Osteoblast (primary cell): Measurements from ENCODE around the gene MYO3B. TPM values are rescaled to one million over a fixed set of nuclear protein-coding genes. Genes with fewer than 3 reads are reported as not detected.
A peak's percentile ranks its signal among the peaks of the same experiment; 100 is the strongest.

Experiments used
- DNase-seq: peaks from one replicate; pipeline ENCODE4 v3.0.0; 2011; ENCODE audit warnings: low spot score, mixed read lengths; ENCODE audit not compliant: insufficient read length; ENCODE audit errors: missing footprints
- H2AFZ ChIP-seq: 2 replicates; pipeline ENCODE4 v1.6.0; 2011; ENCODE audit warnings: mild to moderate bottlenecking, low read length
- H3K27ac ChIP-seq: 2 replicates; pipeline ENCODE4 v1.5.1; 2011; ENCODE audit warnings: mild to moderate bottlenecking, low read depth, low read length, moderate library complexity
- H3K27me3 ChIP-seq: 2 replicates; pipeline ENCODE4 v1.6.0; 2012; ENCODE audit warnings: mild to moderate bottlenecking, control low read depth, inconsistent platforms, low read length, moderate library complexity; ENCODE audit not compliant: insufficient read depth
- H3K36me3 ChIP-seq: 2 replicates; pipeline ENCODE4 v1.5.1; 2011; ENCODE audit warnings: mild to moderate bottlenecking, low read length, control low read depth, moderate library complexity; ENCODE audit not compliant: insufficient read depth
- H3K4me1 ChIP-seq: 2 replicates; pipeline ENCODE4 v1.5.1; 2011; ENCODE audit warnings: mild to moderate bottlenecking, low read length, control low read depth, moderate library complexity; ENCODE audit not compliant: insufficient read depth
- H3K4me2 ChIP-seq: 2 replicates; pipeline ENCODE4 v1.6.0; 2011; ENCODE audit warnings: mild to moderate bottlenecking, low read length; ENCODE audit not compliant: insufficient read depth
- H3K4me3 ChIP-seq: fragments of 200-600 bp; sonication (generic); 3 replicates; pipeline ENCODE4 v1.5.1; 2012; ENCODE audit warnings: mild to moderate bottlenecking, low read length, inconsistent platforms; ENCODE audit not compliant: insufficient read depth
- H3K79me2 ChIP-seq: 2 replicates; pipeline ENCODE4 v1.6.0; 2012; ENCODE audit warnings: mild to moderate bottlenecking, low read length, control low read depth, inconsistent platforms; ENCODE audit not compliant: insufficient read depth
- H3K9me3 ChIP-seq: 2 replicates; pipeline ENCODE4 v1.5.1; 2011; ENCODE audit warnings: low read depth, low read length, control low read depth
- H4K20me1 ChIP-seq: 2 replicates; pipeline ENCODE4 v1.6.0; 2012; ENCODE audit warnings: mild to moderate bottlenecking, low read length, control low read depth; ENCODE audit not compliant: insufficient read depth
- total RNA-seq: library from RNA; depleted of rRNA; stranded (reverse); fragments of >200 nt; gene quantifications from 2 replicates; pipeline ENCODE4 v1.2.3, GENCODE V29; 2012
- TF ChIP-seq, protein P1 (sequence below): IDR thresholded peaks from 2 replicates; pipeline ENCODE4 v1.5.1; 2011; ENCODE audit warnings: mild to moderate bottlenecking, low read depth, low read length, moderate library complexity; ENCODE audit errors: extremely low read depth

Gene MYO3B
- total RNA-seq, 1 donor = 0.36 TPM

DNA sequence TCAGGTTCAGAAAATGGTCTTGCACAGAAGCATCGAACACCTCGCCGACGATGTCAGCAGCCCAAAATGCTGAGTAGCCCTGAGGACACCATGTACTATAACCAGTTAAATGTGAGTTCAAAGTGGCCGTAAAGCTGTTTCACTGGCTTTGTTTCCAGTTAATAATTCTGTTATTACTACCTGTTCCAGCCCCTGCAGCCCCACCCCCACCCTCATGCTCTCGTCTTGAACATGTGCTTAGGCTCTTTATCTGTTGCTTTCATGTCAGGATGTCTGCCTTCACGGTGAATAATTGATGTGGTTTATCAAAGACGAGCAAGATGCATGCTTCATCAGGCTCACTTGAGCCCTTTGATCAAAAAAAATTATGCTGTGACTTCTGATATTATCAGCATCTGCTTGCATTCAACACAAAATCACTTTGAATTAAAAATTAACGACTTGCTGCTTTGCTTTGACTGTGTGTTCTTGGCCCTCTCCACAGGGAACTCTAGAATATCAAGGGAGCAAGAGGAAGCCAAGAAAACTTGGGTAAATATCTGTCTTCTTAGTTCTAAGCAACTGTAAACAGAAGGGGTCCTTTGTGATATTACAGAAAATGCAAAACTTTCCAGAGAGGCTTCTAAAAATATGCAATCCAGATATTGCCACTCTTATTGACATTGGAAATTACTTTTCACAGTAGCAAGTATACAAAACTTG is 473.8 kb downstream of the MYO3B start:
- TF ChIP-seq, protein P1, sequence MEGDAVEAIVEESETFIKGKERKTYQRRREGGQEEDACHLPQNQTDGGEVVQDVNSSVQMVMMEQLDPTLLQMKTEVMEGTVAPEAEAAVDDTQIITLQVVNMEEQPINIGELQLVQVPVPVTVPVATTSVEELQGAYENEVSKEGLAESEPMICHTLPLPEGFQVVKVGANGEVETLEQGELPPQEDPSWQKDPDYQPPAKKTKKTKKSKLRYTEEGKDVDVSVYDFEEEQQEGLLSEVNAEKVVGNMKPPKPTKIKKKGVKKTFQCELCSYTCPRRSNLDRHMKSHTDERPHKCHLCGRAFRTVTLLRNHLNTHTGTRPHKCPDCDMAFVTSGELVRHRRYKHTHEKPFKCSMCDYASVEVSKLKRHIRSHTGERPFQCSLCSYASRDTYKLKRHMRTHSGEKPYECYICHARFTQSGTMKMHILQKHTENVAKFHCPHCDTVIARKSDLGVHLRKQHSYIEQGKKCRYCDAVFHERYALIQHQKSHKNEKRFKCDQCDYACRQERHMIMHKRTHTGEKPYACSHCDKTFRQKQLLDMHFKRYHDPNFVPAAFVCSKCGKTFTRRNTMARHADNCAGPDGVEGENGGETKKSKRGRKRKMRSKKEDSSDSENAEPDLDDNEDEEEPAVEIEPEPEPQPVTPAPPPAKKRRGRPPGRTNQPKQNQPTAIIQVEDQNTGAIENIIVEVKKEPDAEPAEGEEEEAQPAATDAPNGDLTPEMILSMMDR = no peak
- no peak for DNase-seq
- Histone ChIP-seq H3K4me3 (no peak overlapping the region), H3K9me3 (no peaks in the 10 kb centered on the region), H3K79me2 (no peaks in the 10 kb centered on the region), H3K36me3 (no peaks in the 10 kb centered on the region), H3K4me2 (no peak overlapping the region), H3K4me1 (no peaks in the 10 kb centered on the region), H2AFZ (no peak overlapping the region), H4K20me1 (no peaks in the 10 kb centered on the region), H3K27me3 (no peaks in the 10 kb centered on the region), H3K27ac (no peak overlapping the region)

DNA sequence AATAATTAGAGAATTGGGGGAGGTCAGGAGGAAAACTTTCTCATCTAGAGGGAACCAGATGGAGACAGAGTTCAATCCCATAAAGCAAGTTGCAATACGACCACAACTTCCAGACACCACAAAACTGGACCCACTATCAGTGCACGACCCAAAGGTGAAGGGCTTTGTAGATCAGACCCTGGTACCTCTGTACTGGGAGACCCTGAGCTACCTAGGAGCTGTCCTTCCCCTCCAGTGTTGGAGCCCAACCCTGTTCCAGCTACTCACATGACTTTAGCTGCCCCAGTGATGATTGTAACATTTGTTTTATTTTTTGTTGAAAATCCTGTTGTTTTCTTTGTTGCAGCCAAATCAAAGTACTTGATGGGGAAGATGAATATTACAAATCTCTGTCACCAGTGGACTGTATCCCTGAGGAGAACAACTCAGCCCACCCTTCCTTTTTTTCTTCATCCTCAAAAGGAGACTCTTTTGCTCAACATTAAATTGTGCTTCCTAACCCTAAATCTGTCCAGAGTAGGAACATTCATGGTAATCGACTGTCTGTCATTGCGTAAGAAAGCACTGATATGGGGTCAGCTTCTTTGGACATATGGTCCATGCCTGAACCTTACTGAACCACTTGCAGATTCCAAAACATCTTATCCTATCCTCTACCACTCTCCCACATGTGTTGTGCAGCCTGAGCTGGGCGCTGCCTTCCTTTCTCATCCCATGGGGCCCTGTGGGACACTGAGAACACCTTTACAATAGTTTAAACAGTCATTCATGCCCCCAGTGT is 474.9 kb downstream of the MYO3B start:
- no peaks in the 10 kb centered on the region for H4K20me1 ChIP-seq
- no peak overlapping the region for H2AFZ ChIP-seq
- no peak overlapping the region for H3K4me2 ChIP-seq
- H3K27me3 ChIP-seq = no peaks in the 10 kb centered on the region
- TF ChIP-seq, protein P1 = no peak
- no peak overlapping the region for H3K27ac ChIP-seq
- no peaks in the 10 kb centered on the region for H3K36me3 ChIP-seq
- H3K4me3 ChIP-seq = no peak overlapping the region
- no peaks in the 10 kb centered on the region for H3K9me3 ChIP-seq
- DNase-seq = no peak
- no peaks in the 10 kb centered on the region for H3K79me2 ChIP-seq
- H3K4me1 ChIP-seq = no peaks in the 10 kb centered on the region

DNA sequence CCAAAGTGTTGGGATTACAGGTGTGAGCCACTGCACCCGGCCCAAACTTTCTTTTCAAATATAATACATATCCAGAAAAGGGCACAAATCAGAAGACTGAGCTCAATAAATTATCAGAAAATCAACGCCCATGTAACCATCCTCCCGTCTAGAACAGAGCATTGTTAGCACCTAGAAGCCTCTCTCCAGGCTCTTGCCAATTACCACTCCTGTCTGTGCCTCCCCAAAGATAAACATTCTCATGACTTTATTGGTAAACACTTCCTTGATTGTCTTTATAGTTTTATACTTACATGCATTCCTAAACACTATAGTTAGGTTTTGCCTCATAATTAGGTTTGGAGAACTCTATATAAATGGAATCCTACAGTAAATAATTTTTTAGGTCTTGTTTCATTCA is 478.7 kb downstream of the MYO3B start:
- TF ChIP-seq, protein P1 = no peak
- Histone ChIP-seq H2AFZ (no peak overlapping the region), H3K79me2 (no peaks in the 10 kb centered on the region), H3K27me3 (no peaks in the 10 kb centered on the region), H3K9me3 (no peaks in the 10 kb centered on the region), H3K4me3 (no peak overlapping the region), H3K4me1 (no peaks in the 10 kb centered on the region), H3K36me3 (no peaks in the 10 kb centered on the region), H3K27ac (no peak overlapping the region), H3K4me2 (no peak overlapping the region), H4K20me1 (no peaks in the 10 kb centered on the region)
- DNase-seq = peak; percentile 48

DNA sequence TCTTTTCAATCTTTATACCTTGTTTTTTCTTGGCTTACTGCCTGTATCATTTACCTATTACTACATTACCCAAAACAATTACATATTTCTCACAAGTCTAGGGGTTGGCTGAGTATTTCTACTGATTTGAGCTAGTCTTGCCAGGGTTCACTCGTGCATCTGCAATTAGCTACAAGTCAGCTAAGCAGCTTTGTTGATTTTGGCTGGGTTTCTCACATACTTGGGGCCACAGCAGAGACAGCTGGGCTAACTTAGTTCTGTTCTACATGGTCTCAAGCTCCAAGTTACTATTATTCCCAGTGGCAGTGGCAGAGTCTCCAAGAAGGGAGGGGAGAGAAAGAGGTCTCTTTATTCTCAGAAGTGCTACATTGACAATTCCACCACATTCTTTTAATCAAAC is 482.5 kb downstream of the MYO3B start:
- Histone ChIP-seq H4K20me1 (no peaks in the 10 kb centered on the region), H3K27me3 (no peaks in the 10 kb centered on the region), H3K27ac (no peak overlapping the region), H3K36me3 (no peaks in the 10 kb centered on the region), H3K79me2 (no peaks in the 10 kb centered on the region), H3K4me2 (no peak overlapping the region), H2AFZ (no peak overlapping the region), H3K4me3 (no peak overlapping the region), H3K4me1 (no peaks in the 10 kb centered on the region), H3K9me3 (no peaks in the 10 kb centered on the region)
- no peak for DNase-seq
- TF ChIP-seq, protein P1 = no peak
